Epidermal melanocyte (primary cell): ENCODE results near the gene LRRC27.
A peak's percentile ranks its signal among the peaks of the same experiment; 100 is the strongest.
"Not testable (repeated sequence)": the region's sequence is repeated elsewhere in the genome, so short reads cannot be mapped to it uniquely, and the experiment has no call there.

Source experiments
- DNase-seq: peaks from one replicate; pipeline ENCODE4 v3.0.0; 2011; ENCODE audit warnings: low spot score; ENCODE audit not compliant: insufficient read length

LRRC27 gene

DNA sequence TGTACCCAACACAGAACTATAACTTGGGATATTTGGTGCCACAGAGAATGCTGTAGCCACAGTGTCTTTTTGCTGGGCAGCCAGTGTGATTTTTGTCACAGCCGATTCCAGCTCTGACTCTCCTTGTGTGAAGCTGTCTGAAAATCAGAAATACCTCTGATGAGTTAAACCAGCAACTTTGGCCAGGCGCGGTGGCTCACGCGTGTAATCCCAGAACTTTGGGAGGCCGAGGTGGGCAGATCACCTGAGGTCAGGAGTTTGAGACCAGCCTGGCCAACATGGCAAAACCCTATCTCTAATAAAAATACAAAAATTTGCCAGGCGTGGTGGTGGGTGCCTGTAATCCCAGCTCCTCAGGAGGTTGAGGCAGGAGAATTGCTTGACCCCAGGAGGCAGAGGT, 5.9 kb downstream of the LRRC27 start:
- DNase-seq, result not testable (repeated sequence)

DNA sequence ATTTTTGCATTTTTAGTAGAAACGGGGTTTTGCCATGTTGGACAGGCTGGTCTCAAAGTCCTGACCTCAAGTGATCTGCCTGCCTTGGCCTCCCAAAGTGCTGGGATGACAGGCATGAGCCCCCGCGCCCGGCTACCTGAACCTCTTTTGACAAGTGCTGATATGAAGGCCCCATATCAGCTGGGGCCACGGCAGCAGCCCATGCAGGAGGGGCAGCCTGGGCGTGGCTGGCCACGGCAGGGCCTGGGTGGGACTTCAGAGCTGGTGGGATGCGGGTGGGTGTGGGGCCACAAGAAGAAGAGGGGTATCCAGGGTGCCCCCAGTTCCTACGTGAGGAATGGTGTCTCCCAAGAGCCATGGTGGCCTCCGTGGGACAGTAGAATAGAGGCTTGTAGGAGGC, 6.9 kb downstream of the LRRC27 start:
- no peak for DNase-seq

- DNase-seq, result no peak
Observed at GRCh38 chr10:132339276-132339675, 7.3 kb downstream of the LRRC27 start.

GRCh38 chr10:132341017-132341416, 9.0 kb downstream of the LRRC27 start:
- DNase-seq, result no peak

- no peak for DNase-seq
Observed at GRCh38 chr10:132341781-132342180, 9.8 kb downstream of the LRRC27 start.

GRCh38 chr10:132342553-132342952, 10.6 kb downstream of the LRRC27 start:
- DNase-seq, result no peak

- no peak for DNase-seq
Observed at GRCh38 chr10:132344386-132344785, 12.4 kb downstream of the LRRC27 start.

DNA sequence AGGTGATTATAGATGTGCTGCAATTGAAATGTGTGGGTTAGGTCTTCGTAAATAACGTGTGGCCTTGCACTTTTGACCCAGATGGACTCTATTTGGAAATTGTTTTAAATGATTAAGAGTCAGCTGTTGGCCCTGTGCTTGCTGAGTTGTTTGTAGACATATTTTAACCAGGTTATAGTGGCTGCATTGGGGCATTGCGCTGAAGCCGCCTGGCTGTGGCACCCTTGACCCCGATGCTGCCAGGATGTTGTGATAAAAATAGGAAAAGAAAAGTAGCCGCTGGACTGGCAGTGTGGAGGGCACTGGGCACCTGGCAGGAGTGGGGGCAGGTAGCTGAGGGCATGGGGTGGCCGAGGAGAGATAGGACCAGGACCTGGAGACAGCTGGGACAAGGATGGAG, 13.4 kb downstream of the LRRC27 start:
- DNase-seq, result no peak

- DNase-seq, result no peak
Observed at GRCh38 chr10:132346806-132347205, 14.8 kb downstream of the LRRC27 start.

GRCh38 chr10:132347211-132347930, 15.4 kb downstream of the LRRC27 start:
- no peak for DNase-seq

GRCh38 chr10:132347931-132348267, 15.9 kb downstream of the LRRC27 start:
- no peak for DNase-seq

GRCh38 chr10:132349766-132350165, 17.8 kb downstream of the LRRC27 start:
- DNase-seq, result no peak

- DNase-seq, result no peak
Observed at GRCh38 chr10:132350391-132350790, 18.4 kb downstream of the LRRC27 start.

GRCh38 chr10:132350946-132351345, 19.0 kb downstream of the LRRC27 start:
- DNase-seq, result no peak

- DNase-seq, result no peak
Observed at GRCh38 chr10:132351611-132352010, 19.6 kb downstream of the LRRC27 start.

DNA sequence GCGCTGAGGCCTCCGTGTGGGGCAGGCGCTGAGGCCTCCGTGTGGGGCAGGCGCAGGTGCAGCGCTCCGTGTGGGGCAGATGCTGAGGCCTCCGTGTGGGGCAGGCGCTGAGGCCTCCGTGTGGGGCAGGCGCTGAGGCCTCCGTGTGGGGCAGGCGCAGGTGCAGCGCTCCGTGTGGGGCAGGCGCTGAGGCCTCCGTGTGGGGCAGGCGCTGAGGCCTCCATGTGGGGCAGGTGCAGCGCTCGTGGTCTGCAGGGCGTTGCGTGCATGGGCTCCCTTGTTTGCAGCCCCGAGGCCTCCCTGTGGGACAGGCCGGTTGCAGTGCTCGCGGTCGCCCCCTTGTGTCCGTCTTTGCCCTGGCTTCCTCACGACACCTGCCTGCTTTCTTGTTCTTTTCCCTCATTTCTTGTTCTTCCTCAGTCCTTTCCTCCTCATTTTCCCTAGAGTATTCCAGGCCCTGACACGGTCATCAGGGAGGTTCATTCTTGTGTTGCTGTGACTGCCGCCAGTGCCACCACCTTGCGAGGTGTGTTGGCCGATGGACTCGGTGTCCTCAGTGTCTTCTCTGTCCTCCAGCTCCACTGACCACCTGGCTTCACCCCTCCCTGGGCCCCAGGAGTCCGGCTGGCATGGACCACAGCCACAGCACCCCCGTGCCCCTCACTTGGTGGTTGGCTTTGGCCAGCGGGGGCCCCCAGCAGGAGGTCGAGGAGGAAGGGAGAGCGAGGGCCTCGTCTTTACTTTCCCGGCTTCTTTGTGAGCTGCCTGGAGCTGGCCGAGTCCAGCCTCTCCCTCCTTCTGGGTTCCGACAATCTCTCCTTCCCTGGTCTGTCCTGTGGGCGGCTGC, 20.7 kb downstream of the LRRC27 start:
- DNase-seq, result peak; percentile 88

DNA sequence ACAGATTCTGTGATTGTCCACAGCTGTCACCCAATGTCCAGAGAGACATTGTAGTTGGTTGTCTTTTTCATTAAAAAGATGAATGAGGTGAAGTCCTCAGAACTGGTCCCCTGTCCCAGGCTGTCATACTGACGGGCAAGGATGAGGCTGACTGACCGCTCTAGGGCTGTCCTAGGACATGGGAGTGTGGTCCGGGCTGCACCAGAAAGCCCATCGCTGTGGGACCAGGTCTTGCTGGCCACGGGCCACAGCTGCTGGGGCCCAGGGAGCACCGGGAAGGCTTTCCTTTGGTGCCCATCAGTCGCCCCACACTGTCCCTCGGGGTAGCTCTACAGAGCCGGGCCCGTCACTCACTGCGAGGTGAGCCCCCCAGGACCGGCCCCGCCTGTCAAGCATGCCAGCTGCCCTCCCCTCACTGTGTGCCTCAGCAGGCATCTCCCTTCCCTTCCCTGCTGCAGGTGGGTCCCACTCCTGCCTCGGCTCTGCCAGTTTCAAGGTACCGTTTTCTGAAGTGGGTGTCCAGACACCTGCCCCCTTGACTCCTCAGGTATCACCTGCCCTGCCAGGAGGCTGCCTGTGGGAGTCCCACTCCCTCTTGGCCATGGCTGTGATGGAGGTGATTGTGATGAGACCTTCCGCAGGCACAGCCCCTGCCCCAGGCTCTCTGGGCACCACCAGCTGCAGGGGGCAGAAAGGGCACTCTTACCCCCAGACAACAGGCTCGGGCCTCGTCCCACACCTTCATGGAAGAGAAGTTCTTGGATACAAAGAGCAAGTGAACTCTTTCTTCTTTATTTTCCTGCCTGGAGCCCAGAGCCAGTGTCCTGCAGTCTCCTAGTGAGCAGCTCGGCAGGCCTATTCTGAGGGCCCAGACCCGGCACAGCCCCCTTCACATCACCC, 21.7 kb downstream of the LRRC27 start:
- DNase-seq, result no peak

- no peak for DNase-seq
Observed at GRCh38 chr10:132354356-132355094, 22.5 kb downstream of the LRRC27 start.

DNA sequence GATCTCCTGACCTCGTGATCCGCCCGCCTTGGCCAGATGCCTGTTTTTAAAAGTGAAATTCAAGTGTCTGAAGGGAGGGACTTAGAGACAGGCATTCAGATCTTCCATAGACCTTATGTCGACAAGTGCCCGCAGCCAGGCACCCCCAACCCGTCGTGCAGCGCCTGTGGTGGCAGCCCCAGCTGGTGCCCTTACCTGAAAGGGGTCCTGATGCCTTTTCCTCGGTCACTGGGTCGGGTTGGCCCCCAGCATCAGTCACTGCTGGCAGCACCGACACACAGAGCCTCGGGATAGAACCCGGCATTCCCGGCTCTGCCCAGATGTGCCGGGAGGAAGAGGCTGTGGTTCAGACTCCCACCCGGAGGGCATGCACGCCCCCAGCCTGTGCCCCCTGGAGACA, 23.3 kb downstream of the LRRC27 start:
- no peak for DNase-seq

DNA sequence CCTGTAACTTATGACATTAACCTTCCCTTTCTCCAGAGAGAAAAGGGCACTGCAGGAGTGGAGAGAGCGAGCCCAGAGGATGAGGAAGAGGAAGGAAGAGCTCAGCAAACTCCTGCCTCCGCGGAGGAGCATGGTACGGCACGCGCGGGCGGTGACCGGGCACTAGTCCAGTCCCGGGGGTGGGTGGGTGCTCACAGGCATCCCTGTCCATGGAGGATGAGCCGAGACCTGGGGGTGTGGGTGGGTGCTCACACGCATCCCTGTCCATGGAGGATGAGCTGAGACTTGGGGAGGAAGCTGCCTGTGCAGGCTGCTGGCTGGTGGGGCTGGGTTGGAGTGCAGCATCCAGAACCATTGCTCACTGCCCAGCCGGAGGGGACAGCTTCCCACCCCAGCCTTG, 23.8 kb downstream of the LRRC27 start:
- DNase-seq, result no peak

DNA sequence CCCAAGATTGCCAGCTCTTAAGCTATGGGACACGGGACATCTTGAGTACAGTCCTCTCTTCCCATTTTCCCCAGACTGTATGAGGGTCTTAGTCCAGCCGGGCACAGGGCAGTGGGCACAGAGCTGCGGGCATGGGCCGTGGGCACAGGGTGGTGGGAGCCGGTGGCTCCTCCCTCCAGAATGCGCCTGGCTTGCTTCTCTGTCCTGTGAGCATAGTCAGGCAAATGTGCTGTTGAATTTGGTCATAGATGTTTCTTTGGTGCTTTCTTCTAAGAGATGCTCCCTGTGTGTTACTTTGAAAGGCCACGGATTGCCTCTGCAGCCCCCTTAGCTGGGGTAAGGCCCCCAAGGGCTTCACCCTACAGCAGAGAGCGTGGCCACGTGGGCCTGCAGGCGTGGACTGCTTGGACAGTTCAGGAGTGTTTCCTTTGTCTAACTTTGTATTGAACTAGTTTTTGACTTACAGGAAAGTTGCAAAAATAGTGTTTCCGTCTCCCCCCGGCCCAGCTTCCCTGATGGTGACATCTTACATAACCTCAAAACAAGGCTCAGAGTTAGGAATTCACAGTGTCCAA, 24.7 kb downstream of the LRRC27 start:
- DNase-seq, result no peak
